ENCODE results near the gene TOB1.

The TOB1 gene

DNA sequence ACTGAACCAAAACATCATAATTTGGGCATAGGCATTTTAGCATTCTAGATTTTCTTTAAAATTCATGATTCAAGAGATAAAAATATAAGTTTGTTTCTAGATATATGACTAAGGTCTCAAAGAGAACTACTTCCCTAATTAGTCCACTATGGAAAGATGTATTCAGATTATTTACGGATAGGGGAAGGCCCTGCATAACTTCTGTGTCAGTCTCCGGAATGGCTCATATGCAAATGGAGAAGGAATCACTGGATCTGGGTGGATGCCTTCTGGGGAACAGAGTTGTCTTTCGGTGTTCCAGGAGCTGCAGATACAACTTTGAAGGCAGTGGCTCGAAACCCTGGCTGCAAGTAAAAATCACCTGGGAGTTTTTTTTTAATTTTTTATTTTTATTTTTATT is 47.9 kb downstream of the TOB1 start:
- Histone ChIP-seq H4K20me1 (ENCODE audit: insufficient read depth, low read length) (no peaks in the 10 kb centered on the region), H3K4me1 (ENCODE audit: insufficient read depth, low read length) (no peaks in the 10 kb centered on the region), H3K4me2 (ENCODE audit: insufficient read depth, low read length) (no peak overlapping the region), H3K9me3 (ENCODE audit: insufficient read depth, low read length, severe bottlenecking) (no peaks in the 10 kb centered on the region), H3K9ac (ENCODE audit: low read depth, low read length) (no peak overlapping the region), H3K36me3 (ENCODE audit: insufficient read depth, low read length) (no peaks in the 10 kb centered on the region), H3K4me3 (ENCODE audit: low read depth in 1 of 2, low read length in 2 of 2) (no peak overlapping the region), H3K79me2 (ENCODE audit: insufficient read depth, low read length) (no peaks in the 10 kb centered on the region), H3K27ac (ENCODE audit: low read length) (no peak overlapping the region), H2AFZ (ENCODE audit: low read depth, low read length) (no peak overlapping the region), H3K27me3 (ENCODE audit: insufficient read depth, low read length, poor library complexity) (peaks cover 3% of the 10 kb centered on the region)
- TF ChIP-seq, protein P1, sequence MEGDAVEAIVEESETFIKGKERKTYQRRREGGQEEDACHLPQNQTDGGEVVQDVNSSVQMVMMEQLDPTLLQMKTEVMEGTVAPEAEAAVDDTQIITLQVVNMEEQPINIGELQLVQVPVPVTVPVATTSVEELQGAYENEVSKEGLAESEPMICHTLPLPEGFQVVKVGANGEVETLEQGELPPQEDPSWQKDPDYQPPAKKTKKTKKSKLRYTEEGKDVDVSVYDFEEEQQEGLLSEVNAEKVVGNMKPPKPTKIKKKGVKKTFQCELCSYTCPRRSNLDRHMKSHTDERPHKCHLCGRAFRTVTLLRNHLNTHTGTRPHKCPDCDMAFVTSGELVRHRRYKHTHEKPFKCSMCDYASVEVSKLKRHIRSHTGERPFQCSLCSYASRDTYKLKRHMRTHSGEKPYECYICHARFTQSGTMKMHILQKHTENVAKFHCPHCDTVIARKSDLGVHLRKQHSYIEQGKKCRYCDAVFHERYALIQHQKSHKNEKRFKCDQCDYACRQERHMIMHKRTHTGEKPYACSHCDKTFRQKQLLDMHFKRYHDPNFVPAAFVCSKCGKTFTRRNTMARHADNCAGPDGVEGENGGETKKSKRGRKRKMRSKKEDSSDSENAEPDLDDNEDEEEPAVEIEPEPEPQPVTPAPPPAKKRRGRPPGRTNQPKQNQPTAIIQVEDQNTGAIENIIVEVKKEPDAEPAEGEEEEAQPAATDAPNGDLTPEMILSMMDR (IDR thresholded peaks at IDR 0.05; ENCODE audit: borderline replicate concordance, extremely low read depth, low read length, poor library complexity, severe bottlenecking) = no peak
- TF ChIP-seq EZH2 (IDR thresholded peaks at IDR 0.05; ENCODE audit: borderline replicate concordance, low read depth, low read length, severe bottlenecking) = no peak
- ATAC-seq (ENCODE audit: insufficient read depth, low read depth) = no peak
- no peak for DNase-seq

DNA sequence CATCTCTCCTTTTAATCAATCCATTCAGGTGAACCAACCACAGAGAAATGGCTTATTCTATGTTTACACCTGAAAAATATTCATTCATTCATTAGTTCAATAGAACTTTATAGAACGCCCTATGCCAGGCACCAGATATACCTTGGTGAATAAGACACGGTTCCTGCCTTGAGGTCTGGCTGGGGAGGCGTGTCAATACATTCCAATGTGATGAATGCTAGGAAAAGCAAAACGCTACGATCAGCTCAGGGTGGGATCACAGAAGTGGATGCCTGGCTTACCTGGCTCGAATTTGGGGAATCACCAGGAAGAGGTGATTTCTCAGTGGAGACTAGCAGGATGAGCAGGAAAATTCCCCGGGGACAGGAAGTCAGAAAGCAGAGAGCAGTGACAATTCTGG is 48.3 kb downstream of the TOB1 start:
- Histone ChIP-seq H2AFZ (ENCODE audit: low read depth, low read length) (no peak overlapping the region), H4K20me1 (ENCODE audit: insufficient read depth, low read length) (no peaks in the 10 kb centered on the region), H3K36me3 (ENCODE audit: insufficient read depth, low read length) (no peaks in the 10 kb centered on the region), H3K27ac (ENCODE audit: low read length) (no peak overlapping the region), H3K4me2 (ENCODE audit: insufficient read depth, low read length) (no peak overlapping the region), H3K9me3 (ENCODE audit: insufficient read depth, low read length, severe bottlenecking) (no peaks in the 10 kb centered on the region), H3K79me2 (ENCODE audit: insufficient read depth, low read length) (no peaks in the 10 kb centered on the region), H3K4me3 (ENCODE audit: low read depth in 1 of 2, low read length in 2 of 2) (no peak overlapping the region), H3K9ac (ENCODE audit: low read depth, low read length) (no peak overlapping the region), H3K4me1 (ENCODE audit: insufficient read depth, low read length) (no peaks in the 10 kb centered on the region), H3K27me3 (ENCODE audit: insufficient read depth, low read length, poor library complexity) (peaks cover 3% of the 10 kb centered on the region)
- no peak for DNase-seq
- ATAC-seq (ENCODE audit: insufficient read depth, low read depth) = no peak
- TF ChIP-seq, protein P1 (IDR thresholded peaks at IDR 0.05; ENCODE audit: borderline replicate concordance, extremely low read depth, low read length, poor library complexity, severe bottlenecking) = no peak
- TF ChIP-seq EZH2 (IDR thresholded peaks at IDR 0.05; ENCODE audit: borderline replicate concordance, low read depth, low read length, severe bottlenecking) = no peak

DNA sequence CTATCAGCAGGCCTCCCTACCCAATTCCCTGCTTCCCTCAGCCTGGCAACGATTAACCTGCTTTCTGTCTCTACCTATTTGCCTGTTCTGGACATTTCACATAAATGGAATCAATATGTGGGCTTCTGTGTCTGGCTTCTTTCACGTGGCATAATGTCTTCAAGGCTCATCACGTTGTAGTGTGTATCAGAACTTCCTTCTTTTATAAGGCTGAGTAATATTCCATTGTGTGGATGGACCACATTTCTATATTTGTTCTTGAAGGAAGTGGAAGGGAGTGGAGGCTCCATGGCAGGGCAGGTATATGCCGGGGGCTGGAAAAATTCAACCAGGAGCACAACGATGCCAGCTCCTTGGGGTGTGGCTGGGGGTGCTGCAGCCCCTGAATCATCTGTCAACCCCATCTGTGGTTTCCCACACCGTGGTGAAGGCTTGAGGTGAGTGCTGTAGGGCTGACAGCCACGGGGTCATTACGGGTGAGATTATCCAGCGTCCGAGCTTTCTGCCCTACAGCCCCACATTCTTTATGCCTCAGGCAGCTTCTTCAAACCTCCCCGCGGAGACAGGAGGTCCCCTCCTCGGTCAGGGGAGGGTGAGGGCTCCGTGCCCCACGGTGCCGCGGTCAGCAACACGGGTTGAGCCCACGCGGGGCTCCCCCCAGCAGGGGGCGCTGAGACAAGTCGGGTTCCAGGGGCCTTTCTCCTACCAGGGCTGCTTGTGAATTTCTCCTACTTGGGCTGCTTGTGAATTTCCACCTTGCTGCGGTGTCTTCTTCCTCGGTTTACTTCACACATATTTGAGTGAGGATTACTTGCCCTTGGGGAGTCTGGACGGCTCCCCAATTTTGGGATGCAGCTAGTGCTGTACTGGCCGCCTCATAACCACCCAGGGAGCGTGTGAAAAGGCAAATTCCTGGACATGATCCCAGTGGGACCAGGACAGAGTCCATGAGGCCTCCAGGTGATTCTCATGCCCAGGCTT is 49.1 kb downstream of the TOB1 start:
- peak; percentile 77 for ATAC-seq (ENCODE audit: insufficient read depth, low read depth)

More for the DNA sequence above, 49.1 kb downstream of the TOB1 start:
- H3K4me1 ChIP-seq (ENCODE audit: insufficient read depth, low read length) = no peaks in the 10 kb centered on the region
- peaks cover 3% of the 10 kb centered on the region for H3K27me3 ChIP-seq (ENCODE audit: insufficient read depth, low read length, poor library complexity)
- no peaks in the 10 kb centered on the region for H4K20me1 ChIP-seq (ENCODE audit: insufficient read depth, low read length)
- H3K27ac ChIP-seq (ENCODE audit: low read length) = no peak overlapping the region
- no peak overlapping the region for H3K4me3 ChIP-seq (ENCODE audit: low read depth in 1 of 2, low read length in 2 of 2)
- no peaks in the 10 kb centered on the region for H3K79me2 ChIP-seq (ENCODE audit: insufficient read depth, low read length)
- H3K36me3 ChIP-seq (ENCODE audit: insufficient read depth, low read length) = no peaks in the 10 kb centered on the region
- H3K9ac ChIP-seq (ENCODE audit: low read depth, low read length) = no peak overlapping the region
- TF ChIP-seq, protein P1 (IDR thresholded peaks at IDR 0.05; ENCODE audit: borderline replicate concordance, extremely low read depth, low read length, poor library complexity, severe bottlenecking) = peak; percentile 78
- TF ChIP-seq EZH2 (IDR thresholded peaks at IDR 0.05; ENCODE audit: borderline replicate concordance, low read depth, low read length, severe bottlenecking) = no peak
- peak; percentile 43 for DNase-seq
- no peak overlapping the region for H3K4me2 ChIP-seq (ENCODE audit: insufficient read depth, low read length)
- H3K9me3 ChIP-seq (ENCODE audit: insufficient read depth, low read length, severe bottlenecking) = no peaks in the 10 kb centered on the region
- H2AFZ ChIP-seq (ENCODE audit: low read depth, low read length) = no peak overlapping the region
